Right forelimb (tissue), 1 donor: ENCODE results near the gene PSMB11.
"Not testable (repeated sequence)": the region's sequence is repeated elsewhere in the genome, so short reads cannot be mapped to it uniquely, and the experiment has no call there.

ENCODE experiments used
- DNase-seq: peaks from one replicate; pipeline ENCODE4 v3.0.0-alpha.2; 2018

The PSMB11 gene, protein sequence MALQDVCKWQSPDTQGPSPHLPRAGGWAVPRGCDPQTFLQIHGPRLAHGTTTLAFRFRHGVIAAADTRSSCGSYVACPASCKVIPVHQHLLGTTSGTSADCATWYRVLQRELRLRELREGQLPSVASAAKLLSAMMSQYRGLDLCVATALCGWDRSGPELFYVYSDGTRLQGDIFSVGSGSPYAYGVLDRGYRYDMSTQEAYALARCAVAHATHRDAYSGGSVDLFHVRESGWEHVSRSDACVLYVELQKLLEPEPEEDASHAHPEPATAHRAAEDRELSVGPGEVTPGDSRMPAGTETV

DNA sequence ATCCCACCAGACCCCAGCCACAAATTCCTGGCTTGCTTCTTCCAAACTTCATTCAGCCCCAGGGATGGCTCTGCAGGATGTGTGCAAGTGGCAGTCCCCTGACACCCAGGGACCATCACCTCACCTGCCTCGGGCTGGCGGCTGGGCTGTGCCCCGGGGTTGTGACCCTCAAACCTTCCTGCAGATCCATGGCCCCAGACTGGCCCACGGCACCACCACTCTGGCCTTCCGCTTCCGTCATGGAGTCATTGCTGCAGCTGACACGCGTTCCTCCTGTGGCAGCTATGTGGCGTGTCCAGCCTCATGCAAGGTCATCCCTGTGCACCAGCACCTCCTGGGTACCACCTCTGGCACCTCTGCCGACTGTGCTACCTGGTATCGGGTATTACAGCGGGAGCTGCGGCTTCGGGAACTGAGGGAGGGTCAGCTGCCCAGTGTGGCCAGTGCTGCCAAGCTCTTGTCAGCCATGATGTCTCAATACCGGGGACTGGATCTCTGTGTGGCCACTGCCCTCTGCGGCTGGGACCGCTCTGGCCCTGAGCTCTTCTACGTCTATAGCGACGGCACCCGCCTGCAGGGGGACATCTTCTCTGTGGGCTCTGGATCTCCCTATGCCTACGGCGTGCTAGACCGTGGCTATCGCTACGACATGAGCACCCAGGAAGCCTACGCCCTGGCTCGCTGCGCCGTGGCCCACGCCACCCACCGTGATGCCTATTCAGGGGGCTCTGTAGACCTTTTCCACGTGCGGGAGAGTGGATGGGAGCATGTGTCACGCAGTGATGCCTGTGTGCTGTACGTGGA lies at the start of gene PSMB11:
PSMB11 (plus strand) TSS at position 51 of the 804 bp plus-strand sequence; CDS start at position 65, 14 bp downstream.
- DNase-seq = no peak

DNA sequence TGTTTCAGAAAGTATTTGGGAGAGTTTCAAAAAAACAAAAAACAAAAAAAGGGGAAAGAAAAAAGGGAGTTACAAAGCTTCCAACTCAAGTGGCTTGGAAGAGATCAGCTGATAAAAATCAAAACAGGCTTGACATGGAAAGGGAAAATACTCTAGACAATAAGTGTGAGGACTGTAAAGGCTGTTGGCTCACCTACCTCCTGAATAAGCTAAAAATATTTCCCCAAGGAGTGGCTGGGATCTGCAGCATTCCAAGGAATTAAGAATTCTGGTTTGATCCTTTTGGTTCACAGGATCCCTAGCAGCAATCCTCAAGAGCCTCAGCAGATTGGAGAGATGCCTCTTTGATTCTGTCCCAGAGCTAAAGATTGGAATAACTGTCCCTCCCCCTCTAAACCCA lies 48.5 kb upstream of the PSMB11 start:
- no peak for DNase-seq

- DNase-seq = peak; percentile 62
Observed at GRCh38 chr14:22994762-22995275, 47.2 kb upstream of the PSMB11 start.

GRCh38 chr14:22995889-22996625 lies 46.0 kb upstream of the PSMB11 start:
- DNase-seq = no peak

DNA sequence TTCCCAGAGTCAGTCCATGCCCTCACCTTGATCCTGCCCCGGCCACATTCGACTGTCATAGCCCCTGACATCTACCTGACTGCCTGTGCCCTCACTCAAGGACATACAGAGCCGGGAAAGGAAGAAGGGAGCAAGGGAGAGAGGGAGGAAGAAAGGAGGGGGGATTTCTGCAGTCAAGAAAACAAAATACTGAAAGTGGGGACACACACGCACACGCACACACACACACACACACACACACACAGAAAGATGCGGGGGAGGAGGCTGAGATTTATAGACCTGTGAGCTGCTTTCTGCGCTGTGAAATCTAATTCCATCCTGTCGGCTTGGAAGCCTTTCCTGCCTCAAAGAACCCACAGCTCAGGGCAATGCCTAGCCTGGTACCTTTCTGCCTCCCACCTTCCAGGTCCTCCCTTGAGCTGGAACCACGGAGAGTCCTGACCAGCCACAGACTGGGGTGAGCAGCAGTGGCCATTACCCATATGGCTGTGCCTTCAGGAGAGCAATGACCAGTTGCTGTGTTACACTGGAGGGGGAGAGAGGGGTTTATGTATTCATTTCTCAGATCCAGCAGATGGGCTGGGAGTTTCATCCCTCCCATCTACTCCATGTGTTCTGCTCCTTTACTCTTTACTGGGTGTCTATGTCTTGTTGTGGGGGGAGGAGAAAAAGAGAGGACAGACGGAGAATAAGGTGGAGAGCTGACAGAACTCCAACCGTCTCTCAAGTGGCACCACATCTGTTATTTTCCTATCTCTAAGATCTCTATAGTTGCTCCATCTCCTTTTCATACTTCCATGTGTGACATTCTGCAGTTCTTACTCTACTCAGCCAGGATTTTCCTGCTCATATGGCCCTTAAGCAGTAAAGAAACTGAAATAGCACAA lies 45.0 kb upstream of the PSMB11 start:
- no peak for DNase-seq

- DNase-seq = no peak
Observed at GRCh38 chr14:22997676-22998323, 44.2 kb upstream of the PSMB11 start.

GRCh38 chr14:22998329-22999012 lies 43.5 kb upstream of the PSMB11 start:
- DNase-seq = no peak

DNA sequence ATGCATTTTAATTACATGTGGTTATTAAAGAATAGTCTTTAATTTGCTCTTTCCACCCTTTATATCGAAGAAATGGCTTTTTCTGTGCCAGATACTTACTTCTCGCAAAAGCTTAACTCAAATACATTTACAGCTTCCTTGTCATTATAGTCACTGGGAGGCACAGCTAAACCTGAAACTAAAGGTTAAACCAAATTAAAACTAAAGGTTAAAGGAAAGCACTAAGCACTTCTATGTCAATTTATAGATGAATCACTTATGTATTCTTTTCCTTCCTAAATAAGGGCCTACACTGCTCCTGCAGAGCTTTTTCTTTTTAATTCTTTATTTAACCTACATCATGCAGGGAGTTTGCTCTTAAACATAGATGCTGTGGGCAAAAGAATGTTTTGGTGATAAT lies 41.2 kb upstream of the PSMB11 start:
- DNase-seq = no peak

DNA sequence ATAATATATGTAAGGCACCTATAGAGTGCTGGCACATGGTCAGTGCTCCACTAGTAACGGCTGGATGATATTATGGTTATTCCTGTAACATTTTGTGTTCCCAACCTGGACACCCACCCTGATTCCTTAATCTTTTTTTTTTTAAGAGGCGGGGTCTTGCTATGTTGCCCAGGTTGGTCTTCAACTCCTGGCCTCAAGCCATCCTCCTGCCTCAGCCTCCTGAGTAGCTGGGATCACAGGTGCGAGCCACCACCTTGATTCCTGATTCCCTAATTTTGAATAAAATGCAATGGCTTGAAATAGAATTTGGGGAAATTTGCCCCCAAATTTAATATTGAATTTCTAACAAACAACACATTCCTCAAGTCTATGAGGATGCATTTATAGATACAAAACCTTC lies 39.4 kb upstream of the PSMB11 start:
- DNase-seq = no peak

DNA sequence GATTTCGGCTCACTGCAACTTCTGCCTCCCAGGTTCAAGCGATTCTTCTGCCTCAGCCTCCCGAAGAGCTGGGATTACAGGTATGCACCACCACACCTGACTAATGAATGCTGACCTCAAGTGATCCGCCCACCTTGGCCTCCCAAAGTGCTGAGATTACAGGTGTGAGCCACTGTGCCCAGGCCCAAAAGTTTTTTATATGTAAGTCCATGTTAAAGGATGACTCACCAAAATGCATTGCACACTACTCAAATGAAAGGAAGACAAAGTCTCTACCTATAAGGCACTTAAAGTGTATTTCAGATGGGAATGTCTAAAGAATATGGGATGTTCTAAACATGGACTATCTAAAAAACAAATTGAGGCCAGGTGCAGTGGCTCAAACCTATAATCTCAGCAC lies 37.7 kb upstream of the PSMB11 start:
- DNase-seq = not testable (repeated sequence)

DNA sequence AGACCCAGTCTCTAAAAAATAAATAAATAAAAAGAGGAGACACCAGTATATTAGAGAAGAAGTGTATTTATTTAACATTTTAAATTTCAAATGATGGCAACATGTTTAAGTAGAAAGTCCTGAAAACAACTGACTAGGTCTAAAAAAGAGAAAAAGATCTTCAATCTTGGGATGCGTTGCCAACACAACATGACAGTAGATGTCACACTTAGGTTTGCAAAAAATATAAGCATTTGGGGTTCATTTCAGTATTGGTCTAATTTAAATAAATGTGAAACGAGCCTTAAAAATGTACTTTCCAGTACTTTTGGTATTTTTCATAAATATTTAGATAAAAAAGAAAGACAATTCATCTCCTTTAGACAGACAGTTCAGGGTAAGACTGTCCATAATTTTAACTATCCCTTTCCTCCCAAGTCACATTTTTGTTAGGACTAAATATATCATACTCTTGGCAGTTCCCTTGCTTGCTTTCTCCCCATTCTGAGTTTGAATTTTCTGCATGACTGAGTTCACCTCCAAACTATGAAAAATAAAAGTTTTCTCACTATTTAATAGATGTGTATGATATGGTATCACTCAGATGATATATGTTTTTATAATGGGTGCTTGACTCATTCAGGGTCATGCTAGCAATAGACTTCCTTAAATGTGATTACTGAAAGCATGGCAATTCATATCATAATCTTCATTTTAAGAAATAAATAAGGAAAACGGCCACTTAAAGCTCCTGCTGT lies 36.4 kb upstream of the PSMB11 start:
- no peak for DNase-seq

GRCh38 chr14:23006188-23006534 lies 35.9 kb upstream of the PSMB11 start:
- DNase-seq = no peak

DNA sequence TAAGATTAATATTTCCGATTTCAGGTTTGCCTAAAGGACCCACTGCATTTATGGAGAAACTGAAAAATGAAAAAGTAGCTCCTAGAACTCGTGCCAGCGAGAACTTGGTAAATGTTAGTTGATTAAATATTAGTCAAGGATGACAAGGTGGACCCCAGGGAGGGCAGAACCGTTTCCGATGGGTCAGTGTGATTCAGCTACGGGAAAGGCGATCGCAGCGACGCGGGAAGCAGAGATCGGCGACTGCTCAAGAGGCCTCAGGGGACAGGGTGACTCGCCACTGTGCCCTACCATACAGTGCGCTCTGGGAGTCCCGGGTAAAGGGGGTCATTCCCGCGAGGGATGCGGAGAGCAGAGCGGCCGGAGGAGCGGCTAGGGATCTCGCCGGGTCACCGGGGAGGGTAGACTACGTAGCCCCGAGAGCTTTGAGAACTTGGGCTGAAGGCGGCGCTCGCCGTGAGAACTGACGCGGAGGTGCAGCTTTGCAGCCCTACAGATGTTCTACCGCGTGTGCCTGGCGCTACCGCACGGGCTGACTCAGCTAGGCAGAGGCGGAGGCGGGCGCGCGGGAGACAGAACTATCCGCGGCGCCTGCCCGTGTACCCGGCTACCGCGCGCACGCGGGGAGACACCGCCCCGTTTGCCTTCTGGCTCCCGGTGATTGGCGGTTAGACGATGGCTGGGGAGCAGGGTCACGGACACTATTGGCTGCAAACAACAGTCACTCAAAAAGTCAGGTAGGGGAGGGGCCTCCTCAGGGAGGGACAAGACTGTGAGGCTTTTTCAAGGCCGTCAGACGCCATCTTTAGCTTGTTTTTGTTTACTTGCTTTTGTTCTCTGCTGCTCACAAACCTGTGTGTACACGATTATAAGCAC lies 35.2 kb upstream of the PSMB11 start:
- DNase-seq = peak; percentile 97

DNA sequence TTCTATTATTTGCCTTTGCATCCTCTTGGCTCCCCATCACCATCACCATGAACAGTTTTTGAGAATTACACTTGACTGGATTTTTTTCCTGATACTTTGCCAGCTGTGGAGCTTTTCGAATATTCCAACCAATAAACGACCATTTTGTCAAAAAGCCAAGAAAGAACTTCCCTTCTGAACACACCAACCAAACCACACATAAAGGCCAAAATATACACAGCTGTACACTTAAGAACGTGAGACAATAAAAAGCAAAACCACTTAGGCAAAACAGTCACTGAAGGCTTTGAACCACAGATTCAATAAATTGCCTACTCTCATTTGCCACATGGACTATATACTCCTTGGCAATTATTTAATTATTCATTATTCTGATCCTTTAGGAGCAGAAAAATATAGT lies 33.2 kb upstream of the PSMB11 start:
- no peak for DNase-seq

DNA sequence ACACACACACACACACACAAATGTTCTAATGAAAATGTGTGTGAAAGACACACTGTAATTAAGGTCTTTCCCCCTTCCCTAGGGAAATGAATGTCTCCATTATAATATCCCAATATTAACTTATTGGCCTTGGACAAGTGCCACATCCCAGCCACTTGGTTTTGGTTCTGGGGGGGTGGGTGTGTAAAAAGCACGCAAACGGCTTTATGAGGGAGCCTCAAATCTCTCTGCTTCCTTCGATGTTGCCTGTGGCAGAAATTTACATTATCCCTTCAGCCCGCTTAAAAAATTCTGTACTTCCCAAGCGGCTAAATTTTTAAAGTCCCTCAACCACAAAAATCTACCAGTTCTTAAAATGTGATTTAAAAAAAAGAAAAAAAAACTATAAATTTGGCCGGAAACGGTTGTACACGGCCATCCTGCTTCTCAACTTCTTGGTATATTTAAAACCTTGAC lies 32.5 kb upstream of the PSMB11 start:
- DNase-seq = no peak

GRCh38 chr14:23009939-23010726 lies 31.9 kb upstream of the PSMB11 start, which contains the start of gene C14orf93:
Gene C14orf93 (minus strand): TSS chr14:23010143. CDS start chr14:22999023, 11,120 bp downstream.
- peak; percentile 88 for DNase-seq

DNA sequence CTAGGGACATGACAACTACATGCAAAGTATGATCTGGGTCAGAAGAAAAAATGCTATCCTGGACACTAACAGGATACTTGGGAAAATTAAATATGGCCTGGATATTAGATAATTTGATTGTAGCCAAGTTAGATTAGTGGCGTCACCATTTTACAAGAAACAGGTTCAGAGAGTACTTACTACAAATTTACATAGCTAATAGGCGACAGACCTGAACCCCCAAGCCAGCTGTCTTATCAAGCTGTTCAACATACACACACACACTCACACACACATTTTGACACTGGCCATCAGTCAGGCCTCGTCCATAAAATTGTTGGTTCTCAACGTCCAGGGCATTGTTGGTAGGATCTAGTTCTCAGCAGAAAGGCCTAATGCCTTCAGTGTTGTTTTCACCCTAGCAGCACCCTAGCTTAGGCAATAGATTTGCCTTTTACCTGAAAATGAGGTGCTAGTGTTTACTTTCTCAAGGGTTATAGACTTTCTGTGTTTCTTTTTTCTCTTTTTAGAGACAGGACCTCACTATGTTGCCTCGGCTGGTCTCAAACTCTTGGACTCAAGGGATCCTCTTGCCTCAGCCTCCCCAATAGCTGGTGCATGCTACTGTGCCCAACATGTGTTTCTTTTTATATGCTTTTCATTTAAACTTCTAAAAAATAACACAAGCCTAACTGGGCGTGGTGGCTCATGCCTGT lies 28.8 kb upstream of the PSMB11 start:
- no peak for DNase-seq

DNA sequence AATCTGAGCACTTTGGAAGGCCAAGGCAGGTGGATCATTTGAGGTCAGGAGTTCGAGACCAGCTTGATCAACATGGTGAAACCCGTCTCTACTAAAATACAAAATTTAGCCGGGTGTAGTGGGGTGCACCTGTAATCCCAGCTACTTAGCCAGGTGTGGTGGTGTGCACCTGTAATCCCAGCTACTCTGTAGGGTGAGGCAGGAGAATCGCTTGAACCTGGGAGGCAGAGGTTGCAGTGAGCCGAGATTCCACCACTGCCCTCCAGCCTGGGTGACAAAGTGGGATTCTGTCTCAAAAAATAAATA lies 28.3 kb upstream of the PSMB11 start:
- DNase-seq = not testable (repeated sequence)
